ENCODE data around the gene RARB. TPM values are rescaled to one million over a fixed set of nuclear protein-coding genes. Genes with fewer than 3 reads are reported as not detected.

Gene RARB
- total and polyA plus RNA-seq, 2 donors (not counting 1 experiment from before 2014, with no cell fraction given): 9.4 to 13.3 TPM

DNA sequence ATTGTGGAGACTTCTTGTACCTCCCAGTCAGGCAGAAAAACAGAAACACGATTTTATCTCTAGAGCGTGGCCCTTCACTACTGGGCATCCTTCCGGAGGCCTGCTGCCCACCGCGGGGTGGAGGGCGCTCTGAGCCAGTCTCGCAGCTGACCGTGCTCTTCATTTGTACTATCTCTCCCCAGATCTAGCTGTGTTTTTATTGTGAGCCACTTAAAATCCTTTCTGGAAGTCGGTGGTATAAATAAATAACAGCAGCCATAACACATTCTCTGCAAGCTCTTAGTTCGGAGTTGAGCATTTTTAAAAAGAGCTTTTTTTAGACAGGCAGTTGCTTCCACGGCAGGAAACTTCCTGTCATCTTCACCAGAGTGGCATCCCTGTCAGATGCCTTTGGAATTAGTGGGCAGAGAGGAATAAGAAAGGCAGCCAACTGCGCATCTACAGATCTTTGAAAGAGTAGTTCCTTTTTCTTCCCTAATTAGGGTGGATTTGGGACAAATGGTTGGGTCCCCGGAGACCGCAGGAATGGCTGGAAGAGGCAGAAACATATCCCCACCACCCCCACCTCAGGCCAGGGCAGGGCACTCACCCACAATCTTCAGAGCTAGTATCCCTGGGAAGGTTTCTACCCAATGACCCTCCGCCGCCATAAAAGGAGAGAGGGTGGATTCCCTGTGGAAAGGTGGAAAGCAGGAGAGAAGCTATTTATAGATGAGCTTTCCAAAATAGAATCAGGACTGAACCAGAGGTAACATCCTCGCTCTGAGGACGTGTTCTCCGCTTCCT is 145.5 kb downstream of the RARB start:
- H3K27ac ChIP-seq (ENCODE audit: insufficient read depth, low read length): peak overlapping the region; percentile 69
- no peak overlapping the region for H2AFZ ChIP-seq (ENCODE audit: low read length)

DNA sequence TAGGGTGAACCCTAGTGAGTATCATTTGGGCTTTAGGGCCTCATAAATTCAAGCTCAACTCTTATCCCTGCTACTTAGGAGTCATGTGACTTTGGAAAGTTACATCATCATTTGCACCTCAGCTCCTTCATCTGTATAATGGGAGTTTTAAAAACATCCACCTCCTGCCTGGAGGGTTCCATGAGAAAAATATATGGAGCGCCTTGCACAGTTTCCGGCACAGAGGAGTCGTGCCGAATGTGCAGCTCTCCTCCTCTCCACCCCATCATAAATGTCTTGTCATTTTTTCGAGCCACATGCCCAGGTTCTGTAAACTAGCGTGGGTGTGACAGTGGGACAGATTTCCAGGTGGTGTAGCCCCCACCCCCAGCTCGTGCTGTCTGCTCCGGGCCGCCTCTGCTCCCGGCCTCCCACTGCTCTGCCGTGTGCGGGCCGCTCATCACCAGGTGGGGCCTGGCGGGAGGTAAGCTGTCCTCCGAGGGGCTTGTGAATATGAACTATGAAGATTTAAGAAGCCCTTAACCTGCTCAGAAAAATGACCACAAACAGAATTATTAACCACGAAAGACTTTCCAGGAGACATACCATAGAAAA is 146.2 kb downstream of the RARB start:
- TF ChIP-seq EZH2 (IDR thresholded peaks at IDR 0.05; ENCODE audit: low read length, missing control alignments): no peak
- TF ChIP-seq, protein P1, sequence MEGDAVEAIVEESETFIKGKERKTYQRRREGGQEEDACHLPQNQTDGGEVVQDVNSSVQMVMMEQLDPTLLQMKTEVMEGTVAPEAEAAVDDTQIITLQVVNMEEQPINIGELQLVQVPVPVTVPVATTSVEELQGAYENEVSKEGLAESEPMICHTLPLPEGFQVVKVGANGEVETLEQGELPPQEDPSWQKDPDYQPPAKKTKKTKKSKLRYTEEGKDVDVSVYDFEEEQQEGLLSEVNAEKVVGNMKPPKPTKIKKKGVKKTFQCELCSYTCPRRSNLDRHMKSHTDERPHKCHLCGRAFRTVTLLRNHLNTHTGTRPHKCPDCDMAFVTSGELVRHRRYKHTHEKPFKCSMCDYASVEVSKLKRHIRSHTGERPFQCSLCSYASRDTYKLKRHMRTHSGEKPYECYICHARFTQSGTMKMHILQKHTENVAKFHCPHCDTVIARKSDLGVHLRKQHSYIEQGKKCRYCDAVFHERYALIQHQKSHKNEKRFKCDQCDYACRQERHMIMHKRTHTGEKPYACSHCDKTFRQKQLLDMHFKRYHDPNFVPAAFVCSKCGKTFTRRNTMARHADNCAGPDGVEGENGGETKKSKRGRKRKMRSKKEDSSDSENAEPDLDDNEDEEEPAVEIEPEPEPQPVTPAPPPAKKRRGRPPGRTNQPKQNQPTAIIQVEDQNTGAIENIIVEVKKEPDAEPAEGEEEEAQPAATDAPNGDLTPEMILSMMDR (conservative IDR thresholded peaks at IDR 0.05 in 1 of 2, IDR thresholded peaks at IDR 0.05 in 1 of 2; ENCODE audit: low read depth in 1 of 2, low read length in 2 of 2): no peak
- Histone ChIP-seq H3K79me2 (ENCODE audit: control insufficient read depth, insufficient read depth, low read length) (no peaks in the 10 kb centered on the region), H2AFZ (ENCODE audit: low read length) (no peak overlapping the region), H3K4me3 (replicated peaks in 1 of 4; ENCODE audit: control extremely low read depth in 1 of 4, insufficient read depth in 1 of 4, low read depth in 3 of 4, low read length in 4 of 4) (no peak overlapping the region), H3K9me3 (ENCODE audit: control insufficient read depth, insufficient read depth, low read depth, low read length) (no peaks in the 10 kb centered on the region), H3K27ac (ENCODE audit: insufficient read depth, low read length) (peak overlapping the region; percentile 69), H3K36me3 (ENCODE audit: control insufficient read depth, insufficient read depth, low read length) (no peaks in the 10 kb centered on the region), H4K20me1 (ENCODE audit: control insufficient read depth, extremely low read depth, insufficient read depth, low read length) (no peaks in the 10 kb centered on the region), H3K4me1 (ENCODE audit: control insufficient read depth, extremely low read depth, insufficient read depth, low read length) (peaks cover 3% of the 10 kb centered on the region), H3K27me3 (ENCODE audit: control insufficient read depth, insufficient read depth, low read length) (no peaks in the 10 kb centered on the region), H3K4me2 (ENCODE audit: extremely low read depth, insufficient read depth, low read length) (no peak overlapping the region), H3K9ac (ENCODE audit: insufficient read depth, low read length) (no peak overlapping the region)
- DNase-seq (ENCODE audit: low read depth in 2 of 2): no peak

More for the DNA sequence above, 145.5 kb downstream of the RARB start:
- Histone ChIP-seq H3K79me2 (ENCODE audit: control insufficient read depth, insufficient read depth, low read length) (no peaks in the 10 kb centered on the region), H3K4me1 (ENCODE audit: control insufficient read depth, extremely low read depth, insufficient read depth, low read length) (peaks cover 3% of the 10 kb centered on the region), H3K36me3 (ENCODE audit: control insufficient read depth, insufficient read depth, low read length) (no peaks in the 10 kb centered on the region), H4K20me1 (ENCODE audit: control insufficient read depth, extremely low read depth, insufficient read depth, low read length) (no peaks in the 10 kb centered on the region), H3K27me3 (ENCODE audit: control insufficient read depth, insufficient read depth, low read length) (no peaks in the 10 kb centered on the region), H3K9ac (ENCODE audit: insufficient read depth, low read length) (no peak overlapping the region), H3K9me3 (ENCODE audit: control insufficient read depth, insufficient read depth, low read depth, low read length) (no peaks in the 10 kb centered on the region), H3K4me3 (replicated peaks in 1 of 4; ENCODE audit: control extremely low read depth in 1 of 4, insufficient read depth in 1 of 4, low read depth in 3 of 4, low read length in 4 of 4) (no peak overlapping the region), H3K4me2 (ENCODE audit: extremely low read depth, insufficient read depth, low read length) (peak overlapping the region; percentile 42)
- DNase-seq (ENCODE audit: low read depth in 2 of 2): peak; percentile 9 to 81
- TF ChIP-seq, protein P1 (conservative IDR thresholded peaks at IDR 0.05 in 1 of 2, IDR thresholded peaks at IDR 0.05 in 1 of 2; ENCODE audit: low read depth in 1 of 2, low read length in 2 of 2): no peak
- TF ChIP-seq EZH2 (IDR thresholded peaks at IDR 0.05; ENCODE audit: low read length, missing control alignments): no peak

DNA sequence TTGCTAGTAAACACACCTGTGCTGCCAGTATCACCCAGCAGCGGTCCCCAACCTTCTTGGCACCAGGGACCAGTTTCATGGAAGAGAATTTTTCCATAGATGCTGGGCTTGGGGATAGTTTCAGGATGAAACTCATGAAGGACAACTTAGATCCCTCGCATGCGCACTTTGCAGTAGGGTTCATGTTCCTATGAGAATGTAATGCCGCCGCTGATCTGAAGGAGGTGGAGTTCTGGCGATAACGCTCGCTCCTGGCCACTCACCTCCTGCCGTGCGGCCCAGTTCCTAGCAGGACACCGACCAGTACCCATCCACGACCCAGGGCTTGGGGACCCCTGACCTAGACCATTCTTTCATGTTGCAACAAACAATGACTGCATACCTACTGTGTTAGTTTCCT is 146.9 kb downstream of the RARB start:
- Histone ChIP-seq H3K4me3 (replicated peaks in 1 of 4; ENCODE audit: control extremely low read depth in 1 of 4, insufficient read depth in 1 of 4, low read depth in 3 of 4, low read length in 4 of 4) (no peak overlapping the region), H3K36me3 (ENCODE audit: control insufficient read depth, insufficient read depth, low read length) (no peaks in the 10 kb centered on the region), H3K27me3 (ENCODE audit: control insufficient read depth, insufficient read depth, low read length) (no peaks in the 10 kb centered on the region), H3K4me2 (ENCODE audit: extremely low read depth, insufficient read depth, low read length) (no peak overlapping the region), H2AFZ (ENCODE audit: low read length) (no peak overlapping the region), H4K20me1 (ENCODE audit: control insufficient read depth, extremely low read depth, insufficient read depth, low read length) (no peaks in the 10 kb centered on the region), H3K27ac (ENCODE audit: insufficient read depth, low read length) (no peak overlapping the region), H3K4me1 (ENCODE audit: control insufficient read depth, extremely low read depth, insufficient read depth, low read length) (peaks cover 3% of the 10 kb centered on the region), H3K9me3 (ENCODE audit: control insufficient read depth, insufficient read depth, low read depth, low read length) (no peaks in the 10 kb centered on the region), H3K9ac (ENCODE audit: insufficient read depth, low read length) (no peak overlapping the region), H3K79me2 (ENCODE audit: control insufficient read depth, insufficient read depth, low read length) (no peaks in the 10 kb centered on the region)
- TF ChIP-seq EZH2 (IDR thresholded peaks at IDR 0.05; ENCODE audit: low read length, missing control alignments): no peak
- TF ChIP-seq, protein P1 (conservative IDR thresholded peaks at IDR 0.05 in 1 of 2, IDR thresholded peaks at IDR 0.05 in 1 of 2; ENCODE audit: low read depth in 1 of 2, low read length in 2 of 2): no peak
- no peak for DNase-seq (ENCODE audit: low read depth in 2 of 2)

Measured in fibroblast of lung (primary cell).